Esophagus squamous epithelium (tissue), 5 donors: Measurements from ENCODE around the gene IRF2. TPM values are rescaled to one million over a fixed set of nuclear protein-coding genes. Genes with fewer than 3 reads are reported as not detected.

Source experiments
- DNase-seq: peaks from one replicate; lab custom pipeline; 2025; lab: John Stamatoyannopoulos, UW
- H3K27ac ChIP-seq, 4 donors: fragments of 200-600 bp; sonication (generic); one replicate each; pipeline ENCODE4 v1.5.1; 2016 to 2019; ENCODE audit warnings: mild to moderate bottlenecking in 1 of 4
- H3K27me3 ChIP-seq, 4 donors: fragments of 200-600 bp; sonication (generic); 1 replicate in 3 of 4; 2 replicates in 1 of 4; pipeline versions ENCODE4 v1.5.1 to v1.6.0; 2017 to 2021; ENCODE audit warnings: antibody characterized with exemption in 1 of 4
- H3K36me3 ChIP-seq, 3 donors: fragments of 200-600 bp; sonication (generic); one replicate each; pipeline ENCODE4 v1.5.1; 2016 to 2019
- H3K4me1 ChIP-seq, 3 donors: fragments of 200-600 bp; sonication (generic); one replicate each; pipeline ENCODE4 v1.5.1; 2017 to 2019
- H3K4me3 ChIP-seq, 4 donors: fragments of 200-600 bp; sonication (generic); 1 replicate in 3 of 4; 2 replicates in 1 of 4; pipeline ENCODE4 v1.5.1; 2016 to 2019; ENCODE audit warnings: mild to moderate bottlenecking in 2 of 4, moderate library complexity in 1 of 4
- H3K9me3 ChIP-seq, 3 donors: fragments of 200-600 bp; sonication (generic); one replicate each; pipeline ENCODE4 v1.5.1; 2016 to 2019
- CTCF ChIP-seq, 6 experiments: fragments of 450-650 bp in 4 of 6; fragments of 200-600 bp in 2 of 6; sonication (generic) in 2 of 6; IDR thresholded peaks; one replicate each; pipeline ENCODE4 v1.5.1; 2016 to 2019; ENCODE audit warnings: antibody characterized with exemption in 6 of 6, mild to moderate bottlenecking in 4 of 6, moderate library complexity in 4 of 6
- POLR2A ChIP-seq, 4 donors: fragments of 450-650 bp; IDR thresholded peaks; one replicate each; pipeline ENCODE4 v1.6.1; 2017; ENCODE audit warnings: antibody characterized with exemption in 4 of 4, mild to moderate bottlenecking in 4 of 4, moderate library complexity in 3 of 4
- WGBS, 2 donors: methylation state at CpG; one replicate each; pipeline ENCODE4 v1.1.5; 2018; 5-methylcytosine and 5-hydroxymethylcytosine counted together
- intact Hi-C: fragments of 100-400 bp; cut with DNase I; formaldehyde crosslinking; loops from one replicate; pipeline ENCODE4 v1.15.0; 2022
- total RNA-seq, 4 donors: library from RNA; depleted of rRNA; stranded (reverse); fragments of >200 nt; gene quantifications; one replicate each; pipeline ENCODE4 v1.1.0, GENCODE V29; 2016
- donor health status: DM: yes; HTN: yes; CAD: no.

IRF2 gene
- total RNA-seq, result 10 to 100 TPM; 16.6 to 30.2 (median 23.4) TPM

GRCh38 chr4:184474263-184475095 is at the start of gene IRF2:
Gene IRF2, minus strand, starts transcription at chr4:184474550. Its CDS starts 45,486 bp downstream, at chr4:184429064.
- H3K4me3 ChIP-seq, result peak within 1 kb of the TSS; percentile 74 to 89 (median 81)
- peak within 1 kb of the TSS; percentile 97 to 99 (median 97) for H3K27ac ChIP-seq
- TF ChIP-seq CTCF (IDR thresholded peaks at IDR 0.05), result peak in 3 of 6 experiments; percentile 28 to 44 (median 44)
- peak in 3 of 4 donors; percentile 84 to 97 (median 96) for TF ChIP-seq POLR2A (IDR thresholded peaks at IDR 0.05)
- intact Hi-C loops, result loop anchor here (5.0 to 10.0 kb wide), 2 partner anchors 58 to 190 kb away; no protein-coding TSS in a partner anchor
- H3K9me3 ChIP-seq, result no peaks in the 10 kb centered on the region
- no peaks in the 10 kb centered on the region for H3K27me3 ChIP-seq
- peaks cover 3 to 64% (median 24%) of the 10 kb centered on the region in 3 donors for H3K4me1 ChIP-seq
- 0 to 1% methylated on average over 19 to 32 of the region's 66 CpGs for WGBS, 2 donors
- H3K36me3 ChIP-seq, result no peaks in the 10 kb centered on the region
- DNase-seq, result peak; percentile 83

- Histone ChIP-seq H3K4me3 (no peak overlapping the region), H3K27ac (no peak overlapping the region), H3K4me1 (peaks cover 0 to 17% (median 10%) of the 10 kb centered on the region in 3 donors), H3K27me3 (no peaks in the 10 kb centered on the region), H3K36me3 (no peaks in the 10 kb centered on the region), H3K9me3 (no peaks in the 10 kb centered on the region)
- WGBS, 2 donors, result 67 to 80% methylated on average over 2 to 3 of the region's 3 CpGs
- TF ChIP-seq POLR2A (IDR thresholded peaks at IDR 0.05) (no peak), CTCF (IDR thresholded peaks at IDR 0.05) (no peak)
- intact Hi-C loops, result no loop called here
- DNase-seq, result no peak
Measured at GRCh38 chr4:184515606-184516005, 41.3 kb upstream of the IRF2 start.

GRCh38 chr4:184514121-184514988 is 40.0 kb upstream of the IRF2 start:
- Histone ChIP-seq H3K27me3 (no peaks in the 10 kb centered on the region), H3K27ac (peak overlapping the region in 3 of 4 donors; percentile 12 to 77 (median 62)), H3K4me1 (peaks cover 0 to 17% (median 10%) of the 10 kb centered on the region in 3 donors), H3K36me3 (no peaks in the 10 kb centered on the region), H3K9me3 (peaks cover 0 to 6% (median 0%) of the 10 kb centered on the region in 3 donors), H3K4me3 (peak overlapping the region in 1 of 4 donors; percentile 45)
- intact Hi-C loops, result no loop called here
- no peak for TF ChIP-seq CTCF (IDR thresholded peaks at IDR 0.05)
- TF ChIP-seq POLR2A (IDR thresholded peaks at IDR 0.05), result peak in 1 of 4 donors; percentile 18
- WGBS, 2 donors, result 17 to 24% methylated on average over 7 to 8 of the region's 8 CpGs
- peak; percentile 5 for DNase-seq

- peak overlapping the region in 1 of 4 donors; percentile 45 for H3K4me3 ChIP-seq
Measured at GRCh38 chr4:184513802-184514120, 39.4 kb upstream of the IRF2 start.

More at GRCh38 chr4:184513802-184514120, 39.4 kb upstream of the IRF2 start:
- Histone ChIP-seq H3K27me3 (no peaks in the 10 kb centered on the region), H3K4me1 (peaks cover 0 to 17% (median 10%) of the 10 kb centered on the region in 3 donors), H3K9me3 (peaks cover 0 to 6% (median 0%) of the 10 kb centered on the region in 3 donors), H3K27ac (peak overlapping the region in 3 of 4 donors; percentile 12 to 77 (median 62)), H3K36me3 (no peaks in the 10 kb centered on the region)
- intact Hi-C loops, result no loop called here
- no peak for TF ChIP-seq CTCF (IDR thresholded peaks at IDR 0.05)
- TF ChIP-seq POLR2A (IDR thresholded peaks at IDR 0.05), result no peak
- no peak for DNase-seq
- 5 to 48% methylated on average over 2 of the region's 2 CpGs for WGBS, 2 donors
